GM23248 (cell line): ENCODE data around the gene GPR108.

Experiments used
- EZH2 ChIP-seq: fragments of 200-600 bp; sonication (generic); IDR thresholded peaks from 2 replicates; pipeline ENCODE4 v1.6.1; 2018; ENCODE audit warnings: antibody characterized with exemption, mild to moderate bottlenecking; ENCODE audit not compliant: insufficient read depth, poor library complexity, severe bottlenecking
- EZH2phosphoT487 ChIP-seq: fragments of 200-600 bp; sonication (generic); IDR thresholded peaks from 2 replicates; pipeline ENCODE4 v1.6.1; 2018; ENCODE audit warnings: antibody characterized with exemption, moderate library complexity, mild to moderate bottlenecking, low read depth; ENCODE audit not compliant: insufficient read depth

DNA sequence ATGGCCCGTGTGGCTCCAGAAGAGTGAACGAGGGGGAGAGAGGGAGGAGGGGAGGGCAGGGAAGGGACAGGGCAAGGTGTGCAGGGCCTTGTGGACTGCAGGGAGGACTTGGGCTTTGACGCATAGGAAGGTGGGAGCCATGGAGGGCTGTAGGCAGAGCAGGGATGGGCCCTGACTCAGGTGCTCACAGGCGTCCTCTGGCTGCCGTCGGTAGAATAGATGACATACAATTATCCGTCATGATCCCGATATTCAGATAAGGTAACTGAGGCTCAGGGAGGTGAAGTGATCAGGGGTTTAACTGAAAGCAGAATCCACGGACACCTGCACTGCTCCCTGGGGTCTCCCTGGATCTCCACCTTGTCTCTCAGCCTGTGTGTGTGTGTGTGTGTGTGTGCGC is 20.3 kb downstream of the GPR108 start:
- TF ChIP-seq EZH2phosphoT487 (no peak), EZH2 (no peak)
